Astrocyte (in vitro differentiated cells and primary cell): ENCODE data around the gene TEX2. TPM values are rescaled to one million over a fixed set of nuclear protein-coding genes. Genes with fewer than 3 reads are reported as not detected.

Experiments
- DNase-seq: peaks from one replicate; pipeline ENCODE4 v3.0.0-alpha.2; 2010; ENCODE audit warnings: low read depth
- FAIRE-seq: peaks from 2 replicates; lab custom pipeline; 2011; peaks lifted over from hg19 to GRCh38; lab: Jason Lieb, UNC
- H2AFZ ChIP-seq: 2 replicates; pipeline ENCODE4 v1.6.0; 2012; ENCODE audit warnings: low read depth, low read length, inconsistent platforms
- H3K27ac ChIP-seq: 2 replicates; pipeline ENCODE4 v1.5.1; 2011; ENCODE audit warnings: low read depth, low read length, inconsistent platforms
- H3K27me3 ChIP-seq: 2 replicates; pipeline ENCODE4 v1.6.0; 2011; ENCODE audit warnings: low read length, inconsistent platforms; ENCODE audit not compliant: insufficient read depth
- H3K36me3 ChIP-seq: 2 replicates; pipeline ENCODE4 v1.5.1; 2011; ENCODE audit warnings: low read length, inconsistent platforms; ENCODE audit not compliant: insufficient read depth
- H3K4me1 ChIP-seq: 2 replicates; pipeline ENCODE4 v1.5.1; 2011; ENCODE audit warnings: low read length, inconsistent platforms; ENCODE audit not compliant: insufficient read depth
- H3K4me2 ChIP-seq: 2 replicates; pipeline ENCODE4 v1.6.0; 2012; ENCODE audit warnings: low read length, inconsistent platforms
- H3K4me3 ChIP-seq: 2 replicates; pipeline ENCODE4 v1.5.1; 2011; ENCODE audit warnings: low read depth, mild to moderate bottlenecking, low read length, inconsistent platforms; ENCODE audit not compliant: insufficient read depth
- H3K79me2 ChIP-seq: 2 replicates; pipeline ENCODE4 v1.6.0; 2012; ENCODE audit warnings: mild to moderate bottlenecking, low read length, inconsistent platforms; ENCODE audit not compliant: insufficient read depth
- H3K9ac ChIP-seq: 2 replicates; pipeline ENCODE4 v1.6.0; 2012; ENCODE audit warnings: mild to moderate bottlenecking, low read length, inconsistent platforms
- H3K9me3 ChIP-seq: 2 replicates; pipeline ENCODE4 v1.5.1; 2012; ENCODE audit warnings: low read depth, mild to moderate bottlenecking, low read length, inconsistent platforms; ENCODE audit not compliant: insufficient read depth
- H4K20me1 ChIP-seq: 2 replicates; pipeline ENCODE4 v1.6.0; 2012; ENCODE audit warnings: low read length, inconsistent platforms; ENCODE audit not compliant: insufficient read depth
- H3K27ac Mint-ChIP-seq: one replicate; pipeline ENCODE4 v1.8.0; 2021; ENCODE audit warnings: mild to moderate bottlenecking, mixed read lengths; ENCODE audit not compliant: unreplicated experiment
- H3K27me3 Mint-ChIP-seq: one replicate; pipeline ENCODE4 v1.8.0; 2021; ENCODE audit warnings: low read depth, mixed read lengths; ENCODE audit not compliant: unreplicated experiment
- H3K36me3 Mint-ChIP-seq: one replicate; pipeline ENCODE4 v1.8.0; 2021; ENCODE audit warnings: low read depth, mixed read lengths; ENCODE audit not compliant: unreplicated experiment
- H3K4me1 Mint-ChIP-seq: one replicate; pipeline ENCODE4 v1.8.0; 2021; ENCODE audit warnings: low read depth, mixed read lengths; ENCODE audit not compliant: unreplicated experiment
- H3K4me3 Mint-ChIP-seq: one replicate; pipeline ENCODE4 v1.8.0; 2021; ENCODE audit warnings: mild to moderate bottlenecking, moderate library complexity, mixed read lengths; ENCODE audit not compliant: unreplicated experiment
- H3K9me3 Mint-ChIP-seq: one replicate; pipeline ENCODE4 v1.8.0; 2021; ENCODE audit warnings: mild to moderate bottlenecking, mixed read lengths; ENCODE audit not compliant: unreplicated experiment
- EZH2 ChIP-seq: IDR thresholded peaks from 2 replicates; pipeline ENCODE4 v1.6.1; 2012; ENCODE audit warnings: mild to moderate bottlenecking, low read length, inconsistent platforms; ENCODE audit not compliant: insufficient read depth
- total RNA-seq: library from RNA; stranded (reverse); gene quantifications from 2 replicates; pipeline ENCODE4 v1.2.1, GENCODE V29; 2021
- TF ChIP-seq, protein P1 (sequence below): IDR thresholded peaks from 2 replicates; pipeline ENCODE4 v1.5.1; 2011; ENCODE audit warnings: low read depth, mild to moderate bottlenecking, inconsistent platforms, low read length, moderate library complexity; ENCODE audit not compliant: insufficient read depth

Gene TEX2
- total RNA-seq, 1 donor from 2014 or later, result 56.1 TPM

DNA sequence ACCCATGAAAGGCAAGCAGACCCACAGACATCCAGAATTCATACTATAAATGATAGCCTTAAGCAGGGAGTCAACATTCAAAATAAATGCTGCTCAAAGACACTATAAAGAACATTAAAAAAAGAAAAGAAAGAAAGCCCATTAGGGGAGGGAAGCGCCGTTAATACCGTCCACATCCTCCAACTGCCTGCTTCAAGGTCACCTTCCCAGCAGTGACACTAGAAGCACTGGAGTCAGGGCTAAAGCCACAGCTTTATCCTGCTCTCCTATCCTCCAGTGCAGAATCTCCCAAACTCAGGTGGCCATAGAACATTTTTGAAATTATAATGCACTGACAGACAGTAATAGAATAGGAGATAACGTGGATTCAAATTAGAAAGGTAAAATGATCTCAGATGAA lies 59.4 kb downstream of the TEX2 start:
- peaks cover 24% of the 10 kb centered on the region for H3K79me2 ChIP-seq
- no peaks in the 10 kb centered on the region for H3K27me3 ChIP-seq
- no peak for TF ChIP-seq EZH2
- TF ChIP-seq, protein P1, sequence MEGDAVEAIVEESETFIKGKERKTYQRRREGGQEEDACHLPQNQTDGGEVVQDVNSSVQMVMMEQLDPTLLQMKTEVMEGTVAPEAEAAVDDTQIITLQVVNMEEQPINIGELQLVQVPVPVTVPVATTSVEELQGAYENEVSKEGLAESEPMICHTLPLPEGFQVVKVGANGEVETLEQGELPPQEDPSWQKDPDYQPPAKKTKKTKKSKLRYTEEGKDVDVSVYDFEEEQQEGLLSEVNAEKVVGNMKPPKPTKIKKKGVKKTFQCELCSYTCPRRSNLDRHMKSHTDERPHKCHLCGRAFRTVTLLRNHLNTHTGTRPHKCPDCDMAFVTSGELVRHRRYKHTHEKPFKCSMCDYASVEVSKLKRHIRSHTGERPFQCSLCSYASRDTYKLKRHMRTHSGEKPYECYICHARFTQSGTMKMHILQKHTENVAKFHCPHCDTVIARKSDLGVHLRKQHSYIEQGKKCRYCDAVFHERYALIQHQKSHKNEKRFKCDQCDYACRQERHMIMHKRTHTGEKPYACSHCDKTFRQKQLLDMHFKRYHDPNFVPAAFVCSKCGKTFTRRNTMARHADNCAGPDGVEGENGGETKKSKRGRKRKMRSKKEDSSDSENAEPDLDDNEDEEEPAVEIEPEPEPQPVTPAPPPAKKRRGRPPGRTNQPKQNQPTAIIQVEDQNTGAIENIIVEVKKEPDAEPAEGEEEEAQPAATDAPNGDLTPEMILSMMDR, result no peak
- peak overlapping the region; percentile 28 for H3K9ac ChIP-seq
- H3K4me1 ChIP-seq, result peaks cover 34% of the 10 kb centered on the region
- Mint-ChIP-seq H3K9me3 (no peaks in the 10 kb centered on the region), H3K36me3 (peaks cover 3% of the 10 kb centered on the region), H3K4me3 (peak overlapping the region; percentile 6), H3K27ac (peak overlapping the region; percentile 95), H3K4me1 (peaks cover 49% of the 10 kb centered on the region), H3K27me3 (no peaks in the 10 kb centered on the region)
- FAIRE-seq (no peak), DNase-seq (no peak)
- no peak overlapping the region for H2AFZ ChIP-seq
- no peak overlapping the region for H3K4me3 ChIP-seq
- no peaks in the 10 kb centered on the region for H3K36me3 ChIP-seq
- peak overlapping the region; percentile 68 for H3K27ac ChIP-seq
- H3K9me3 ChIP-seq, result no peaks in the 10 kb centered on the region
- H3K4me2 ChIP-seq, result peak overlapping the region; percentile 69
- no peaks in the 10 kb centered on the region for H4K20me1 ChIP-seq

DNA sequence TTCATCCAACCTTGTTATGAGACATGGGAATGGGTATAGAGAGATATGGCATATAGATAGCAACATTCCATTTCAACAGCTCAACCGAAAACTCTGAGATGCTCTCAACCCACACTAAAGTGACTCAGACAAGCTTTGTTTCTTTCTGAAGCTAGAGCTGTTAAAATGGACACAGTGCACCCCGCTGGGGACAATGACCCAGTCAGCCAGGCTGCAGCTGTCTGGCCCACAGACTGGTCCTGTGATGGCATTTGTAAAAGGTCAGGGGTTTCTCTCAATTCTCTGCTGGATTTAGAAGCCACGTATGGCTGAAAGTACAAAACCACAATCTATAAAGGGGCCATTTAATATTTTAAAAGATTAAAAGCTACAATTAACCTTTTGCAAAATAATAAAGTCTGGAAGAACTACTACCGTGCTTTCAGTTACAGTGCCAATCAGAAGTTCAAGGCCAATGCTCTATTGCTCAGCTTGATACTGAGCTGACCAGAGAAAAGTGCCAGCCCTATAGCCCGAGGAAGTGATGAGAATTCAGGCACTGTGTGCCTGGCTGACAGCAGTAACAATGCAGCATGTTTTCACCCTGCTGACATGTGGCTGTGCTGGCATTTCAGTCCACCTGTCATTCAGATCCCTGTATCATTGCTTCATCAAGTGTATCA lies 60.2 kb downstream of the TEX2 start:
- H3K4me2 ChIP-seq, result peak overlapping the region; percentile 69
- TF ChIP-seq, protein P1, result no peak
- no peak for TF ChIP-seq EZH2
- Mint-ChIP-seq H3K9me3 (no peaks in the 10 kb centered on the region), H3K36me3 (peaks cover 4% of the 10 kb centered on the region), H3K27me3 (no peaks in the 10 kb centered on the region), H3K27ac (peak overlapping the region; percentile 95), H3K4me1 (peaks cover 52% of the 10 kb centered on the region), H3K4me3 (peak overlapping the region; percentile 46)
- peaks cover 34% of the 10 kb centered on the region for H3K4me1 ChIP-seq
- peaks cover 19% of the 10 kb centered on the region for H3K79me2 ChIP-seq
- FAIRE-seq (peak; percentile 80), DNase-seq (peak; percentile 86)
- no peaks in the 10 kb centered on the region for H3K36me3 ChIP-seq
- H2AFZ ChIP-seq, result no peak overlapping the region
- no peaks in the 10 kb centered on the region for H3K27me3 ChIP-seq
- peak overlapping the region; percentile 68 for H3K27ac ChIP-seq
- H3K9me3 ChIP-seq, result no peaks in the 10 kb centered on the region
- peak overlapping the region; percentile 24 for H3K4me3 ChIP-seq
- peak overlapping the region; percentile 28 for H3K9ac ChIP-seq
- H4K20me1 ChIP-seq, result no peaks in the 10 kb centered on the region
